NCI-H2196 treated with DMSO at 0.1 percent for 48 hours (cell line): ENCODE data around the gene DCAF4L1.
A peak's percentile ranks its signal among the peaks of the same experiment; 100 is the strongest.

ENCODE experiments used
- DNase-seq: peaks from one replicate; lab custom pipeline; 2025; ENCODE audit not compliant: unreplicated experiment; lab: John Stamatoyannopoulos, UW

Gene DCAF4L1, protein sequence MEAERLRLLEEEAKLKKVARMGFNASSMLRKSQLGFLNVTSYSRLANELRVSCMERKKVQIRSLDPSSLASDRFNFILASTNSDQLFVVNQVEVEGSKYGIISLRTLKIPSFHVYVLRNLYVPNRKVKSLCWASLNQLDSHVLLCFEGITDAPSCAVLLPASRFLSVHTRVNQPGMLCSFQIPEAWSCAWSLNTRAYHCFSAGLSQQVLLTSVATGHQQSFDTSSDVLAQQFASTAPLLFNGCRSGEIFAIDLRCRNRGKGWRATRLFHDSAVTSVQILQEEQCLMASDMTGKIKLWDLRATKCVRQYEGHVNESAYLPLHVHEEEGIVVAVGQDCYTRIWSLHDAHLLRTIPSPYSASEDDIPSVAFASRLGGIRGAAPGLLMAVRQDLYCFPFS

DNA sequence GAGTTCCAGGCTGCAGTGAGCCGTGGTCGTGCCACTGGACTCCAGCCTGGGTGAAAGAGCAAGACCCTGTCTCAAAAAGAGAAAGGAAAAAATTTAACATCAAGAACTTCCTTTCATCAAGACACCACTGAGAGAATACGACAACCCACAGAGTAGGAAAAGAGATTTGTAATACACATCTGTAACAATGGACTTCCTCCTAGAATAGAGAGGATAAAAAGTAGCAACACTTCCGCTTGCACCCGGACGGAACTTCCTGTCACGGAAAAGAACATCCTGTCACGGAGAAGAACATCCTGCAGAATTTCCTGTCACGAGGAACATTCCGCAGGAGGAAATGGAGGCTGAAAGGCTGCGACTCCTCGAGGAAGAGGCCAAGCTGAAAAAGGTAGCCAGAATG is at the start of gene DCAF4L1:
TSS of gene DCAF4L1 (plus strand) at position 301 of the 400 bp plus-strand sequence. CDS start at position 338, 37 bp downstream.
- no peak for DNase-seq

DNA sequence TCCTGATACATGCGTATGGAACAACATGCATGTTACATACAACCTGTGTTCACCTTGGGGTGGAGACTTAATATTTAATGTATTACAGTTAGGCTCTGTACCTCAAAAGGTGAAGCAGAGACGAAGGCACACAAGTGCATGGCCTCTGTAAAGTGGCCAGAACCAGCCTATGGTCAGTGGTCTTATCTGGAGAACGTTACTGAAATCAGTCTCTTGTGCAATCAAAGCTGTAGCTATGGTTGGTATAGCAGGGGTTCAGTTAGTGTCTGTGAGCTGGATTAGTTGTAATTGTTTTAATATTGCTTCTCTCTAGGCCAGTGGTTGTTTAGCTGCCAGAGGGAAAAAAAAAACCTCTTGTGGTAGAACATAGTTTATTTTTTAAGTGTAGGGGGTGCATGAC is 48.6 kb upstream of the DCAF4L1 start:
- no peak for DNase-seq

- DNase-seq: peak; percentile 67
Measured at GRCh38 chr4:41933997-41934503, 47.5 kb upstream of the DCAF4L1 start.

DNA sequence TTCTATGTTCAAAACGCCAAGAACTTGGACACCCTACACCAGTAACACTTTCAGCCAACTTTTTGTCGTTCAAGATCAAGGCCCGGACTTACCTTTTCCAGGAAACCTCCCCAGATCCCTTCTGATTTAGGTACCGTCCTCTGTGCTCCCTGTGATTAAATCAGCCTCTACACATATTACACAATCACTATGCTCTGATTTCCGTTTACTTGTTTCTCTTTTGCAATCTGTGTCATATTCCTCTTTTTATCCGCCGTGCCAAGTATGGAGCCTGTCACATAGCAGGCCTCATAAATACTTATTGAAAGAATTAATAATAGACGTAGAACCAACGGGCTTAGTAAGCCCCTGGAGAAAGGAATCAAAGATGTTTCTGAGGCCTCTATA is 47.0 kb upstream of the DCAF4L1 start:
- DNase-seq: no peak

GRCh38 chr4:41934901-41935651 is 46.5 kb upstream of the DCAF4L1 start, which contains the start of gene TMEM33:
TMEM33 (plus strand) TSS chr4:41935429; CDS start chr4:41935485, 56 bp downstream.
- peak; percentile 90 for DNase-seq

GRCh38 chr4:41935652-41936021 is 45.9 kb upstream of the DCAF4L1 start:
- DNase-seq: no peak

DNA sequence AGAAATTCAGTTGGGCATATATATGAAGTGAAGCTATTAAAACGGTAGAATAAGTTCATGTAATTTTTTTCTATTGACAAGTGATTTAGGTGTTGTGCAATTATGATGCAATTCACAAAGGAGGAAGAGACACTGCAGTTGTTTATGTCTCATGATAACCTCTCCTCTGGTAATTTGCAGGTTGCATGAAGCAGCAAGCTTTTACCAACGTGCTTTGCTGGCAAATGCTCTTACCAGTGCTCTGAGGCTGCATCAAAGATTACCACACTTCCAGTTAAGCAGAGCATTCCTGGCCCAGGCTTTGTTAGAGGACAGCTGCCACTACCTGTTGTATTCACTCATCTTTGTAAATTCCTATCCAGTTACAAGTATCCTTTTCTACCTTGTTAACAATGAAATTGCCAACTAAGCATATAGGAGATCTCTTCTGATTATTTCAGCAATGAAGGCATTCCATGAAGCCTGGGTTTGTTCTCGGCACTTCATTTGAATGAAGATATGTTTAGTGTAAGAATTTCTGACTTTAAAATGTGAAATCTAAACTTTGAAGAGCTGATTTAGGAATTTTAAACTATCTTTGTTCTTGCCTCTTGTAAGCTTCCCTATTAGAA is 42.4 kb upstream of the DCAF4L1 start:
- no peak for DNase-seq

DNA sequence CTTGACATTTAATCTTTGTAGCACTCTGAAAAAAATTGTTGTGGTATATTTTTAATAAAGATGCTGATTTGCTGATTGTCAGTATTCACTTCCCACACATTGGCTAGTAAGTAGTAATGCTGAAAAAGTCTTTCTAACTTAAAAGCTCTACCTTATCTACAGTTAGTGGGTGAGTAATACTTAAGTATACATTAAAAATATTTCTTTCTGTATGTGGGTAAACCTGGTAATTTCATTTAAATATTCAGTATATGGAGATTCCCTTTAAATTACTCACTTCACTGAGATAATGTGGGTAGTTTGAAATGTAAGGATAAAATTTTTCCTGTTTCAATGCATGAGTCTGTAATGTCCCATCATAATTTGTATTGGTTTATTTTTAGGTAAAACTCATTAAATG is 40.7 kb upstream of the DCAF4L1 start:
- no peak for DNase-seq

GRCh38 chr4:41943506-41943905 is 38.0 kb upstream of the DCAF4L1 start:
- no peak for DNase-seq

- no peak for DNase-seq
Measured at GRCh38 chr4:41944089-41944488, 37.5 kb upstream of the DCAF4L1 start.

DNA sequence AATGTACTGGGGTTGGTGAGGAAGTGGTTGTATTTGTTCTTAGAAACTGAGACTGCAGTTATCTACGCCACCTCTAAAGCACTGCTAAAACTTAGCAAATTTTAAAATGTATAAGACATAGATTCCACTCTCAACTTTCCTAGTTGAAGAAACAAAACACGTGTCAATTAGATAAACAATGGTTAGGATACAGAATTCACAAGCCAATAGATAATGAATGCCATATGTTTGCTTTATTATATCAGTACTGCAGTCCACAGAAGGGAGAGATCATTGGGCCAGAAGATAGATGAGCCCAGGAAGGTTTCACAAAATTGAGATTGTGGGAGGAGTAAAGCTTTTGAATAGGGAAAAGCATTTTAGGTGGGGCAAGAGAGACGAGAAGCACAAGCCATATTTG is 32.0 kb upstream of the DCAF4L1 start:
- no peak for DNase-seq

DNA sequence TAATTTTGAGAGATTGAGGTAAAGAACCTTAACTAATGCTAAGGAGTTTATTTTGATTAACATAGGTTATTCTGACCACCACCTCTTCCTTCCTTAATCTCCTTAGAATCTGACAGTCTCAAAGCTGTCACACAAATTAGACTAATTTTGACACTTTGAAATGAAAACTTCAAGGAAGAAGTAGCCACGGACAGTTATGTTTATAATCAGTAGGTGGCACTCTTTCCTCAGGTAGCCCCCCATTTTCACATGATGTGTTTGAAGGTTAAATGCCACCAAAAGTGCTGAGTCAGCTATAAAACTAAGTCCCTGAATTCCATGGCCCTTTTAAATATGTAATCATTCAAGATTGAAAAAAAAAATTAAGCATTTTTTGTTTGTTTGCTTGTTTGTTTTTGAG is 23.9 kb upstream of the DCAF4L1 start:
- no peak for DNase-seq

GRCh38 chr4:41963105-41963504 is 18.5 kb upstream of the DCAF4L1 start:
- DNase-seq: no peak

GRCh38 chr4:41964401-41964800 is 17.2 kb upstream of the DCAF4L1 start:
- no peak for DNase-seq

- DNase-seq: no peak
Measured at GRCh38 chr4:41967392-41967791, 14.2 kb upstream of the DCAF4L1 start.

GRCh38 chr4:41969671-41970070 is 11.9 kb upstream of the DCAF4L1 start:
- no peak for DNase-seq

GRCh38 chr4:41975341-41975740 is 6.2 kb upstream of the DCAF4L1 start:
- DNase-seq: no peak

- DNase-seq: no peak
Measured at GRCh38 chr4:41976775-41977516, 4.6 kb upstream of the DCAF4L1 start.

DNA sequence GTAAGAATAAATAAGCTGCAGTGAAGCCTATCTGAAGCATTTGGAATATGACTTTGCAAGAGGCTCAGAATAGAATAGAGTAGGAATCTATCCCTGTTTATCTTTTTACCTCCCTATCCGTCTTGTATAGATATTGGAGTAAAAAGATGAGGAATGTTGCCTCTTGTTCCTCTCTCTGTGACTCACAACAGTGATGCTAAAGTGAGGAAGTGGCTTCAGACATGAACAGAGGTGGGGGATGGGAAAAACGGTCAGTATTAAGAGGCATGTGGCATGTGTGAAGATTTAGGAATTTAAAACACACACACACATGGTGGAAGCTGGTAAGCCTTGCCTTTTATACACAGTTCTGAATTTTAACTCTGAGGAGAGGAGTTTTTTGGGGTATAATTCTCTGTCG is 3.8 kb upstream of the DCAF4L1 start:
- DNase-seq: no peak

DNA sequence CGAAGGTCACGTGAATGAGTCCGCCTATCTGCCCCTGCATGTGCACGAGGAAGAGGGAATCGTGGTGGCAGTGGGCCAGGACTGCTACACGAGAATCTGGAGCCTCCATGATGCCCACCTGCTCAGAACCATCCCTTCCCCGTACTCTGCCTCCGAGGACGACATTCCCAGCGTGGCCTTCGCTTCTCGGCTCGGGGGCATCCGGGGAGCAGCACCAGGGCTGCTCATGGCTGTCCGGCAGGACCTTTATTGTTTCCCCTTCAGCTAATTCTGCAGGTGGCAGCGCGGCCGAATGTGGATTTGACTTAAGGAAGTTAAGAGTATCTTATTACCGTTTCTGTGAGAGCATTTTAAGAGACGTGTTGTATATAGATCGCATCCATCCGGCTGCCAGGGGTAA is 1.2 kb downstream of the DCAF4L1 start:
- DNase-seq: no peak

- no peak for DNase-seq
Measured at GRCh38 chr4:41985151-41985550, 3.6 kb downstream of the DCAF4L1 start.
